GM19395 (cell line): ENCODE measurements around the gene FTH1.

ENCODE experiments used
- ATAC-seq: cut with Tn5 transposase; IDR thresholded peaks from one replicate; pipeline ENCODE4 v1.9.1; 2021; ENCODE audit warnings: mild to moderate bottlenecking, moderate library complexity; ENCODE audit not compliant: unreplicated experiment

The FTH1 gene

GRCh38 chr11:61917334-61918109, 49.9 kb downstream of the FTH1 start, which contains the start of gene RAB3IL1:
Gene RAB3IL1, minus strand, starts transcription at chr11:61917566. Its CDS starts 199 bp downstream, at chr11:61917367.
- no peak for ATAC-seq

- ATAC-seq: no peak
These were observed 50.6 kb downstream of the FTH1 start for GRCh38 chr11:61916737-61917333.

DNA sequence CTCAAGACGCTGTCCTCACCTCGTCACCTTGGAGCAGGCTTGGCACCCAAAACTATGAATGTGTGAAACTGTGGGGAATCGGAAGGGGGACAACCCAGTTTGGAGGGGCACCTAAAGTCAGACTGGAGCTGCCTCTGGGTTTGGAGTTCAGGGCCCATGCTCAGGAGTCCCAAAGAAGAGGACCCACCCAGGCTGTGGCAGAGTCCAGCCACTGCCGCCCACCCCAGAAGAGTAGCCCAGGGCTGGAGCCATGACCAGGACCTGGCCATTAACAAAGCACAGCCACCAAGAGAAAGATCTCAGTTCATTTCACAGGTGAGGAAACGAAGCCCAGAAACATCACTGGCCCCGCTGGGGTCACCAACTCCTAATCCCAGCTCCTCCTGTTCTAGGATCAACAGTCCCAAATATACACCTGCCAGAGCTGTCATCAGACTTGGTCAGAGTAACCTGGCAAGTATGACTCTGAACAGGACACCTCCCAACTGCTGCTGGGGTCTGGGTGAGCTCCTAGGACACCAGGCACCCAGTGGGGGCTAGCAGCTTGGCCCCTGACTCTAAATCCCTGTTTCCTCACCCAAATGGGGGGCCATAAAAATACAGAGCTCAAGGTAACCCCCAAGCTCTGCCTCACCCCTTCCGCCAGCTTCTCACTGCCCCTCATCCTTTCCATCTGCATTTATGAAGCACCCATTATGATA, 52.8 kb downstream of the FTH1 start:
- ATAC-seq: no peak
